Right lobe of liver (tissue), 4 donors: ENCODE results near the gene EDEM3.

Source experiments
- CTCF ChIP-seq, 4 donors: fragments of 200-600 bp in 3 of 4; fragments of 450-650 bp in 1 of 4; IDR thresholded peaks; one replicate each; pipeline versions ENCODE4 v1.5.1 to v1.8.0; 2016 to 2022; ENCODE audit warnings: antibody characterized with exemption in 4 of 4, mild to moderate bottlenecking in 2 of 4
- POLR2A ChIP-seq: fragments of 450-650 bp; IDR thresholded peaks from one replicate; pipeline ENCODE4 v1.6.1; 2017; ENCODE audit warnings: antibody characterized with exemption, mild to moderate bottlenecking
- donor health status: DM: no; HTN: no; CAD: no.
- donor health status: DM: no; HTN: no; CAD: no.
- donor health status: DM: no; HTN: yes; CAD: no.

DNA sequence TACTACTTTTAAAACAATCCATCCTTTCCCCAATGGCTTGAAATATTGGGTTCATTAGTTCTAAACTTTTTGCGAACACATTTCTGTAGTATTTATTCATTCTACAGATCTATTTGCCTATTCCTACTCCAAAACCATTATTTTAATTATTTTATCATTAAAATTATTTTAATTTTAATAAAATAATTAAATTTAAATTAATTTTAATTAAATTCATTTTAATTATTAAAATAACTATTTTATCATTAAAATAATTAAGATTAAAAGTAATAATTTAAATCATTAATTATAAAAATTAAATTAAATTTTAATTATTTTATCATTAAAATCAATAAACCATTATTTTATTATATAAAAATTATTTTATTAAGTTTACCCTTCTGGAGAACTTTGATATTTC is 15.6 kb downstream of the EDEM3 start:
- TF ChIP-seq CTCF (IDR thresholded peaks at IDR 0.05): no peak
- no peak for TF ChIP-seq POLR2A
